GDM1 (cell line): ENCODE measurements around the gene TAL2.
"Not testable (repeated sequence)": the region's sequence is repeated elsewhere in the genome, so short reads cannot be mapped to it uniquely, and the experiment has no call there.

ENCODE experiments used
- DNase-seq: peaks from one replicate; lab custom pipeline; 2025; lab: John Stamatoyannopoulos, UW

The TAL2 gene

DNA sequence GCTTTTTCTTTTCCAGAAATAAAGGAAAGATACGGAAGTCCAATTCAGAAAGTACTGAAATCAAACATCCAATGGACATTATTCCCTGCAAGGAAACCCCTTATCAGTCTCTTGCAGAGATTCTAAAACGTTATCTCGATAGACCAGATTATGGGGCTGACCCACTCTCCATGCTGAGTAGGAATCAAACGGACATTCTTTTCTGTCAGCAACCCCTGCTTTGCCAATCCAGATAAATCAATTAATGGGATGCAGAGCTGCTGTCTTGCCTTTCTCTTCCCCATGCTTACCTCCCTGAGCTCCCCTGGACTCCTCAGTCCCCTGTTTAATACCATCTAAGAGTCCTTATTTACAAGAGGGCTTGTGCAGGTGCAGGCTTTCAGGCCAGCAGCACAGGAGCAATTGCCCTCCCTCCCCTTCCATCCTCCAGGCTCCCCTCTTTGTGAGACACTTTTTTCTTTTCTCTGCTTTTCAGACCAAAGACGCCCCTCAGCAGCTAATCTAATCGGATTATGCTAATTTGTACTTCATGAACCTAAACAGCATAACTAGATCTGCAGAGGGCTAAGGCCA lies 14.2 kb downstream of the TAL2 start:
- DNase-seq = no peak

- no peak for DNase-seq
Measured at GRCh38 chr9:105678163-105678562, 15.9 kb downstream of the TAL2 start.

DNA sequence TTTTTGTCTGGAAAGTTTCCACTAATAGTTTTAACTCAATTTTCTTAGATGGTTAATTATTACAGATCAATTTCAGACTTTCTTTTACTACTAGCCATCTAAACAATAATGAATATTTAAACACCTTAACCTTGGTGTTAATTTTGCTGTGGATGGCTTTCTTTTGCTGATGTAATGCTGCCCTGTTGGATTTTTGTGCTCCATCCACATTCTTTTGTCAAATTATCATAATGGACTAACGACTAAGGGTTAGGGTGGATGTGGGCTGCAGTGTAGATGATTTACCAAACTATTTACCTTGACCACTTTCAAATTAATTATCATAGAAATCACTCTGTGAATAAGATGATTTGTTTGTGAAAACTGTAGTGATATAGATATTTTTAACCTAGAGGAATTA lies 16.5 kb downstream of the TAL2 start:
- DNase-seq = no peak

DNA sequence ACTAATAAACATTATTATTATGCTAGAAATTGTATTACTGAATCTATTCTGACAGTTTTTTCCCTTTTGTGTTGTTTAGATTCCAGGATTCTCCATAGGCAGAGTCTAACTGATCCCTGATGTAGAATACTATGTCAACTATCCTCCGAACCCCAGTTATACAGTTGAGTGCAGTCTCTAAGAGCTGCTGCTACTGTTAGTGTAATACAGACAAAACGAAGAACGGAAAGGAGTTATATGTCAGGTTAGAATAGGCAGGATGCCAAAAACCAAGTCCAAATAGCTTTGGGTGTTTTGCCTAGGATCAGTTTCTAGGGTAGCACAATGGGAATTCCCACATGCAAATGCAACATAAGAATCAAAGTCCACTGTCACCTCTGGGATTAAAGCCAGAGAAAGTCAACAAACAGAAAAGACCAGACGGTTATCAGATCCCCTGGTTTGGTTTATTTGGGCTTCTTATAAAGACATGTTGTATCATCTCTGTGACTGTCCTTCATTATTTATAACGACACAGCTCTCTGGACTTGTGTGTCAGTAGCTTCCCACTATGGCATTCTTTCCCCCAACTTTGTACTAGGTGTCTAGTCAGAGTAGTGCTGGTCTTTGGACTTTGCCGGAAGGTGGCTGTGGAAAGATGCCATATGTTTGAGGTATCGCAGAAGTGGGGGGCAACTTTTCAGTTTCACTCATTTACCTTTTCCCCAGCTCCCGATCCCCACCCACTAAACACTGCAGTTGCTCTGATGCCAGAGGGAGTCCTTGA lies 17.2 kb downstream of the TAL2 start:
- no peak for DNase-seq

DNA sequence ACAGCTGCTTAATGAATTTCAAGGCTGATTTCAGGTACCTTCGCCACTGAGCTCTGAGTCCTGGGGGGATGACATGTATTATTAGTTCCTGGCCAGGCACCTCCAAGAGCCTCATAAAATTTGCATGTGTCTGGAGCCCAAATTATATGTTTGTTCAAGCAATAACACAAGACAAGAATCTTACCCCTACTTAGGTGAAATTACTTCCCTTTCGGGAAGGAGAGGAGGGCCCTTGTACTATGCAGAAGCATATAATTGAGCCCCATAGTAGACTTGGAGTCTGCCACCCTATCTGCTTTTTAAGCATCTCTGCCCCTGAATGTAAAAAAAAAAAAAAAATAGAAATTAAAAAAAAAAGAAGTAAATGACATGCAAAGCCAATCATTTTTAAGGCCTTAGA lies 19.1 kb downstream of the TAL2 start:
- no peak for DNase-seq

- DNase-seq = no peak
Measured at GRCh38 chr9:105681724-105682123, 19.5 kb downstream of the TAL2 start.

- DNase-seq = no peak
Measured at GRCh38 chr9:105683688-105684275, 21.5 kb downstream of the TAL2 start.

DNA sequence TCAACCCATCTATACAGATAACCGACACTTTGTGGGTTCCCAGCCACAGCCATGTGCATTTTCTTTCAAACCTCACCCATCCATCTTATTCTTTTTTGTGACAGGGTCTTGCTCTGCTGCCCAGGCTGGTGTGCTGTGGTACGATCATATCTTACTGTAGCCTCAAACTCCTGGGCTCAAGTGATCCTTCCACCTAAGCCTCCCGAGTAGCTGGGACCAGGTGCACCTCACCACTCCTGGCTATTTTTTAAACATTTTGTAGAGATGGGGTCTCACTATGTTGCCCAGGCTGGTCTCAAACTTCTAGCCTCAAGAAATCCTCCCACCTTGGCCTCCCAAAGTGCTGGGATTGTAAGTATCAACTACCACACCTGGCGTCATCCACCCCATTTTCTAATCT lies 24.7 kb downstream of the TAL2 start:
- no peak for DNase-seq

- DNase-seq = no peak
Measured at GRCh38 chr9:105690742-105691141, 28.5 kb downstream of the TAL2 start.

DNA sequence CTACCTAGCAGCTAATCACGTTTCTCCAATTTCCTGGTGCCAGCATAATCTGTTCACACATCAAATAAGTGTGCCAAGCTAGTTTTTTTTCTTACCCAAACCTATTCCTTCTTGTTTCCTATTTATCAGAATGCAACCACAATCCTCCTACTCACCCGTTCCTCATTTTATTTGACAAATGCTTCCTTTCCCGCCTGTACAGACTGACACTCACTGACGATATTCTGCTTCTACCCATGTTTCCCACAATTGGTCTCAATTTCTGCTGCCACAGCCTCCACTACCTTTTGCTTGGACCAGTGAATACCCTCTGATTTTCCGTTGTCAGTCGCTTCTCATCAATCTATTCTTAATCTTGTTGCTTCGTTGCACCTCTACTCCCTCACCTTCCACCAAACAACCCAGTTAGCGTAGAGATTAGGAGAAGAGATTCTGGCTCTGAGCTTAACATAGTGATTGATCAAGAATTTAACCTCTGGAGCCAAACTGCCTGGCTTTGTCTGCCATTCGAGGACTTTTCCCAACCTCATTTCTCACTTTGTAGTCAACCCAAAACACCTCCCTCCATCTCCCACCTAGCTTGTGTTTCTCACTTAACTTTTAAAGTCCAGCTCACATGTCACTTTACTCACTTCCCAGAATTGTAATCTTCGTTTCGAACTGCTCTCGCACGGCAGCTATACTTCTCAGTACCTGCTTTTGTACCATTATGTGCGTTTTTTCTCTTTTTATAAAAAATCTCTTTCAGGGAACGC lies 31.4 kb downstream of the TAL2 start:
- peak; percentile 38 for DNase-seq

- DNase-seq = peak; percentile 73
Measured at GRCh38 chr9:105694190-105694847, 32.1 kb downstream of the TAL2 start, which contains the start of gene TMEM38B. TMEM38B (plus strand) TSS chr9:105694541; CDS start chr9:105694661, 120 bp downstream.

DNA sequence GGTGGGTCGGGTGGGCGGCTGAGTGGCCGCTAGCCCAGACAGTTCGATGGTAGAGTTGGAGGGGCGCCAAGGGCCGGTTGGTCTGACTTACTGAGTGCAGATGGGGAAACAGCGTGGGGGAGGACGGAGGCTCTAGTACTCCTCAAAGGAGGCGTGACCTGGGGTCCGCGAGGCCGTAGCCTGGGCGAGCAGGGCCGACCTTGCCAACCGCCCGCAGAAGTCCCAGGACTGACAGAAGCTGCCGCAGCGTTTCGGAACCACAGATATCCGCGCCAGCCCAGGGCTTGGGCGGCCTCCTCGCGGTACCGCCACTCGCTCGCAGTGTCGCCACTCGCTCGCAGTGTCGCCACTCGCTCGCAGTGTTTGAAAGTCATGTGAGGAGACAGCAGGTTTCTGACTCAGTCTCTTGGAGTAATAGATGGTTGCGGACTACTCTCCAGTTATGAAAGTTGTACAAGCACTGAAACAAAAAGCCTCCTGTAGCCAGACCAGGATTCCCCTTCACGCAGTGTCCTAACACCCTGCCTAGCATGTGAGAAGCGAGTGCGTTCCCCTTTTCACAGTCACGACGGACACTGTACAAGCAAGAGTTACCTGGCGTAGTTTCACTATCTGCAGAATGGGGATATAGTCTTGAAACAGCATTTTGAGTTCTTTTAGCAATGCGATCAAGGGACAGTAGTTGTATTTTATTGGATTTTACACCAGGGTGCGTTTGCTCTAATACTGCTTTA lies 32.8 kb downstream of the TAL2 start:
- DNase-seq = peak; percentile 63

DNA sequence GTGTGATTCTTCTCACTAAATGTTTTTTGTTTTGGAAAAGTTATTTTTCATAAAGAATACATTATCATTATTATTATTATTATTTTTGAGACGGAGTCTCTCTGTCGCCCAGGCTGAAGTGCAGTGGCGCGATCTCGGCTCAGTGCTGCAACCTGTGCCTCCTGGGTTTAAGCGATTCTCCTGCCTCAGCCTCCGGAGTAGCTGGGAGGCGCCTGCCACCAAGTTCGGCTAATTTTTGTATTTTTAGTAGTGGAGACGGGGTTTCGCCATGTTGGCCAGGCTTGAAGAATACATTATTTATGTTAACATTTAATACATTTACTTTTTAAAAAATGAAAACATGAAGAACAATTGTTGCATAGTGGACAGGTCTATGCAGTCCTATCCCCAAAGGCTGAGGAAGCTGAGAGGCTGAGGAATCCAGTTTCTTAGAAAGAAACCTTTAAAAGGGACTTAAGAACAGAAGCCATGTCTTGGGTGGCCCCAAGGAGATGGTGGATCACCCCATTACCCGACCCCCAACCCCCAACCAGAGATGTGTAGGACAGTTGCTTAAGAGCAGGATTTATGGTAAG lies 34.0 kb downstream of the TAL2 start:
- no peak for DNase-seq

- DNase-seq = no peak
Measured at GRCh38 chr9:105697871-105698270, 35.6 kb downstream of the TAL2 start.

DNA sequence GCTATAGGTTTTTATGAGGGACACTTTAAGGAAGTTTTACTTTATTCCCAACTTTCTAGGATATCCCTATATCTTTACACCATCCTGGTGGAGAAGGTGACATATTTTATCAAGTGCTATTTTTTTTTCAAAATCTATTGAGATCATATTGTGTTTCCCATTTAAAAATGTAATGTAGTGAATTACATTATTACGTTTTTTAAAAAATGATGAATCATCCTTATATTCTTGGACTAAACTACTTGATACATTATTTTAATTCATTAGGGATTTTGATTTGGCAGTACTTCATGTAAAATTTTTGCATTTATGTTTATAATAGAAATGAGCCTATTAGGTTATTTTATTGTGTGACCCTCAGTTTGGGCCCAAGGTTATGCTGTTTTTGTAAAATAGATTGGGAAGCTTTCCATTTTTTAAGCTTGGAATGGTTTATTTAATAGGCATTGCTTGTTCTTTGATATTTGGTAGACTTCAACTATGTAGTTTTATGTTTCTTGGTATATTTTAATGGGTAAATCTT lies 36.2 kb downstream of the TAL2 start:
- DNase-seq = no peak

- DNase-seq = no peak
Measured at GRCh38 chr9:105700668-105701067, 38.4 kb downstream of the TAL2 start.

DNA sequence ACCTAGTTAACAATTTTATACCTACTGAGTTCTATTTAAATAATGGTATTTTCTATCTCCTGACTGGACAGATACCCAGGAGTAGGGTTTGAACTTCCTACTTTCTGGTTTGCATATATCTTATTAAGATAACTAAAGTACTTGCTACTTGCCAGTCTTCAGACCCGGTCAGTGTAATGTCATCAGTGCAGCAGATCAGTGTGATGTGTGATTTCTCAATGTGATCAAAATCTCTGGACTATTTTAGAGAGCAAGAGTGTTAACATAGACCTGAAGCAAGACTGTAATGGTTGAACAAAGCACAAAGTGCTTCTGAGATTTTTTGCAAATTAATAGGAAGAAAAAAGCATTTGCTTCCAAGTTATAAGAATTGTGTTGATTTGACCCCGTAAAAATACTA lies 38.9 kb downstream of the TAL2 start:
- no peak for DNase-seq

DNA sequence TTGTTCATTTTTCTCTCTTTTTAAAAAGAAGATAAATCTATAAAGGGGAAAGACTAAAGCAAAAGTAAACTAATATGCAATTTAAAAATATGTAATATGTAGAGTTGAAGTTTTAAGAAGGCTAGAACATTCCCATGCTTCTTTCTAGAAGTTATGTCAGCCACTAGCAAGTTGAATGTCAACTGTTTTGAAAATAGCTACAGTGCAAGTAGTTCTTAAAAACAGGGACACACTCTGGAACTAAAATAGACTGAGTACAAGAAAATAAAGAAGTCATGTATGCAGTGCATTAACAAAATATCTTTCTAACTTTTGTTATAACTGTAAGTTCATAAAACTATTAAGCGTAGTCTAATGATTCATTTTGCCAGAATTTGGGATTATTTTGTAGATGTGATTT lies 40.0 kb downstream of the TAL2 start:
- no peak for DNase-seq

DNA sequence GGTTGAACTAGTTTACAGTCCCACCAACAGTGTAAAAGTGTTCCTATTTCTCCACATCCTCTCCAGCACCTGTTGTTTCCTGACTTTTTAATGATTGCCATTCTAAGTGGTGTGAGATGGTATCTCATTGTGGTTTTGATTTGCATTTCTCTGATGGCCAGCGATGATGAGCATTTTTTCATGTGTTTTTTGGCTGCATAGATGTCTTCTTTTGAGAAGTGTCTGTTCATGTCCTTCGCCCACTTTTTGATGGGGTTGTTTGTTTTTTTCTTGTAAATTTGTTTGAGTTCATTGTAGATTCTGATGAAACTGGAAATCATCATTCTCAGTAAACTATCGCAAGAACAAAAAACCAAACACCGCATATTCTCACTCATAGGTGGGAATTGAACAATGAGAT lies 41.4 kb downstream of the TAL2 start:
- not testable (repeated sequence) for DNase-seq

DNA sequence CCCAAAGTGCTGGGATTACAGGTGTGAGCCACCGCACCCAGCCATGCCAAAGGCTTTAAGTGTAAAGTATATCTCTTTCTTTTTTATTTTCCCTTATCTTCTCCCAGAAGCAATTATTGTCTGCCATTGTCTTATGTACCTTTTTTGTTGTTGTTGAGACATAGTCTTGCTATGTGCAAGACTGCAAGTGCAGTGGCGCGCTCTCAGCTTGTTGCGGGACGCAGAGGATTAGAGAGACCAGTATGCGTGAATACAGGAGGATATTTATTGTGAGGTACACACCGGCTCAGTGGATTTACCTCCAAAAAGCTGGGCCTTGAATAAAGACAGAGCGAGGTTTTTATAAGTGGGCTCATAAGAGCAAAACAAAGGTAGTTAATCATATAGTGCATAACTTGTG lies 43.9 kb downstream of the TAL2 start:
- DNase-seq = no peak

GRCh38 chr9:105708405-105708804 lies 46.1 kb downstream of the TAL2 start:
- no peak for DNase-seq
